ENCODE data around the gene HPCAL4. TPM values are rescaled to one million over a fixed set of nuclear protein-coding genes. Genes with fewer than 3 reads are reported as not detected.

The HPCAL4 gene
- total RNA-seq, 1 experiment from 2014 or later, result 1.3 TPM

DNA sequence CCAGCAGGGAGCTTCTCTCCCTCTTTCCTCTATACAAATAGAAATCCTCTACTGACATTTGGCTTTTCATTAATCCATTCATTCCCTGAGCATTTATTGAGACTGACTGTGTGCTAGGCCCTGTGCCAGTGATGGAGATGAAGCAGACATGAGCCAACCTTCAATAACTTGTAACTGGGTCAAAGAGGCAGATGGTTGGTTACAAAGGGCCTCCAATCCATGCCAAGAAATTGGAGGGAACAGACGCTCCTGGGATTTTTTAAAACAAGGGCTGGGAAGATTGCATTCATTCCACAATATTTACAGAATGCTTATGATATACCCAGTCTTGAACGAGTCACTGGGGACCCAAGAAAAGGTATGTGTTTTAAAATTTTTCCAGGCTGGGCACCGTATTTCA, 6.2 kb downstream of the HPCAL4 start:
- in situ Hi-C loops (cut with HindIII; ENCODE audit: low pct_unique_long_range_greater_than_20kb, low sequenced_read_pairs), result no loop called here

DNA sequence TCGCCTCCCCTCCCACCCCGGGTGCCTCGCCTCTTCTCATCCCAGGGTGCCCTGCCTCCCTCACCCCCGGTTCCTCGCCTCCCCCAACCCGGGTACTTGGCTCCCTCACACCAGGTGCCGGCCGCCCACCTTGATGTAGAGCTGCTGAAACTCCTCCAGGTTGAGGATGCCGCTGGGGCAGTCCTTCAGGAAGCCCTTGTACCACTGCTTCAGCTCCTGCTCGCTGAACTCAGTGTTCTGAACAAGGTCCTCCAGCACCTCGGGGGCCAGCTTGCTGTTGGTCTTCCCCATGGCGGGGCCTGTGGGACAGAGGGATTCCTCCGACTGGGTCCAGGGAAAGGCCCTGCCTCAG, 6.9 kb downstream of the HPCAL4 start:
- in situ Hi-C loops (cut with HindIII; ENCODE audit: low pct_unique_long_range_greater_than_20kb, low sequenced_read_pairs), result no loop called here

More for the DNA sequence above, 6.2 kb downstream of the HPCAL4 start:
- no peak for DNase-seq (ENCODE audit: low read depth, low spot score)

DNA sequence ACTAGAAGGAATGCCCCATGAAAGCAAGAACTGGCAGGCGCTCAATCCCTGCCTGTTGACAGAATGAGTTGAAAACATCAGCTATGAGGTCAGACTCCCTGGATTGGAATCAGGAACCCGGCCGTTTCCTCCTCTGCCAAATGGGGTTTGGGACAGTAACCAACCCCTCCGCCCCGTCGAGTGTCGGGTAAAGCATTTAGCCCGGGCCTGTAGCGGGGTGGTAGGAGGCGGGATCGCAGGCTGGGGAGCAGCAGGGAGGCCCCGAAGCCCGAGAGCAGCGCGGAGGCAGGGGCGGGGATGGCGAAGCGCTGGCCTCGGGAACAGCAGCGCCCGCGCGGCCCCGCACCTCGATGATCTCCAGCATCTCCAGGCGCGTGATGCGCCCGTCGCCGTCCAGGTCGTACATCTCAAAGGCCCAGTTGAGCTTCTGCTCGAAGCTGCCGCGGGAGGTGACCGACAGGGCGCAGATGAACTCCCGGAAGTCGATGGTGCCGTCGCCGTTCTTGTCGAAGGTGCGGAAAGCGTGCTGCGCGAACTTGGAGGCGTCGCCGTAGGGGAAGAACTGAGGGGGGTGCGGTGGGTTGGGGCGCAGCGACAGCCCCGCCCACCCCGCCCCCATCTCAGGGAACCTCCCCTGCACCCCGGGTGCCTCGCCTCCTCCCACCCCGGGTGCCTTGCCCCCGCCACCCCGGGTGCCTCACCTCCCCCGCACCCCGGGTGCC, 7.5 kb downstream of the HPCAL4 start:
- DNase-seq (ENCODE audit: low read depth, low spot score), result no peak
- in situ Hi-C loops (cut with HindIII; ENCODE audit: low pct_unique_long_range_greater_than_20kb, low sequenced_read_pairs), result no loop called here

More for the DNA sequence above, 6.9 kb downstream of the HPCAL4 start:
- no peak for DNase-seq (ENCODE audit: low read depth, low spot score)

DNA sequence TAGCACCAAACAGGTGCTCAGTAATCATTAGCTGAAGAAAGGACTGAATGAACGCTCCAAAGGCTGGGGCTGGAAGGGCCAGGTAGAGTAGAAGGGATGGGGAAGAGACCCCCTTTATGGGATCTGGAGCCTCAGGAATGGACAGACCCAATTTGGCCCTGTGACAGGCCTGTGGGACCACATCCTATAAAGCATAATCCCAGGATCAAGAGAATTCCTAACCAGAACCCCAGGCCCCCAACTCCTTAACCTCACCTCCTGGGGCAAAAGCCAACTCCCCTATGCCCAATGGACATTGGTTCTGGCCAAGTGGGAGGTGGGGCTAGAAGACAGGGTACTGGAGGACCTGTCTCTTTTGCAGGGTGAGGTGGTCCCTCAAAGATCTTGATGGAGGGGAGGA, 9.2 kb downstream of the HPCAL4 start:
- no peak for DNase-seq (ENCODE audit: low read depth, low spot score)
- in situ Hi-C loops (cut with HindIII; ENCODE audit: low pct_unique_long_range_greater_than_20kb, low sequenced_read_pairs), result no loop called here

DNA sequence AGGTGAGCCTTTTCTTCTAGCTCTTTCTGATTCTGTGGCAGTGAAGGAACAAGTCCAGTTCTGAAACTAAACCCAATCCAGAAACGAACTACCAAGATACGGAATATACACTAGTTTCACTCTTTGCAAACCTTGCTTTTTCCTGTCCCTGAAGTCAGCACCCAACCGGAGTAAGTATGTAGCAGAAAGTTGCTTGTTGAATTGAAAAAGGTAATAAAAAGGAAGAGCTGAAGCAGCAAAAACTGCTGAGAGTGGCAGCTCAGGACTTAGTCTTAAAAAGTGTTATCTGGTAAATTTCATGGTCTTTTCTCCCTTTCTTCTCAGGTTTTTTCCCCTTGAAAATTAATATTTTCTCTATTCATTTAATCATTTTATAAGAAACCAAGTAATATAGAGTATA, 9.9 kb downstream of the HPCAL4 start:
- in situ Hi-C loops (cut with HindIII; ENCODE audit: low pct_unique_long_range_greater_than_20kb, low sequenced_read_pairs), result no loop called here

DNA sequence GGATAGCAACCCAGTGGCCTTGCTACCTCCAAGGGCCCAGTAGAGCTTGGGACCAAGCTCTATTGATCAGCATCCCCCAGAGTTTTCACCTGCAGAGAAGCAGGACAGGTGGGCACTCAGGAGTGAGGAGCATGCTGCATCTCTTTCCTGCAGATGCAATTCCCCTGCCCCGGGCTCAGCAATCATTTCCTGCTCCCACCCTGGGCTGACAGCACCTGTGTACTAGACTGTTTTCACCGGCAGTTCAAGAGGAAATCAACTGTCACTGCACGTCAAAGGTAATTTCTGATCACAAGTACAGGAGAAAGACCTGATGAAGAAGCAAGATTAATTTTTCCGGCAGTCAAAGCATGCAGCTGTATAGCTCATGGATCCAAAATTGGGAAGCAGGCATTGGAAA, 10.5 kb downstream of the HPCAL4 start:
- in situ Hi-C loops (cut with HindIII; ENCODE audit: low pct_unique_long_range_greater_than_20kb, low sequenced_read_pairs), result no loop called here
- no peak for DNase-seq (ENCODE audit: low read depth, low spot score)

More for the DNA sequence above, 9.9 kb downstream of the HPCAL4 start:
- DNase-seq (ENCODE audit: low read depth, low spot score), result no peak

DNA sequence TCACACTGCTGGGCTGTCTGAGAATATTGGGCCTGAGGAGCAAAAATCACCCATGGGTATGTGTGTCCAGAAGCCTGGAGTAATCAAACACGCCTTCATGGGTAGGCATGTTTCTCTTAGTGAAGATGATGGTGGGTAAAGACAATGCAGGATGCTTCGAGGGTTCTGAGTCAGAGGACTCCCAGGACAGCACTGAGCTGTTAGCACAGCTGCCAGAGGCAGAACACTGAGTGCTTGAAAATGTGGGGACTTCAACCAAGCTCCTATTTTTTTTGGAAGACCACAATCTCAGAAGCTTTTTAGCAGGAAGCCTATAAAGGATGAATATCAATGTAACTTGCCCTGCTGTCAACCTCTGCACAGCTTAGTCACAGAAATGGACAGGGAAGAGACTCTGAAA, 11.4 kb downstream of the HPCAL4 start:
- DNase-seq (ENCODE audit: low read depth, low spot score), result no peak
- in situ Hi-C loops (cut with HindIII; ENCODE audit: low pct_unique_long_range_greater_than_20kb, low sequenced_read_pairs), result no loop called here

DNA sequence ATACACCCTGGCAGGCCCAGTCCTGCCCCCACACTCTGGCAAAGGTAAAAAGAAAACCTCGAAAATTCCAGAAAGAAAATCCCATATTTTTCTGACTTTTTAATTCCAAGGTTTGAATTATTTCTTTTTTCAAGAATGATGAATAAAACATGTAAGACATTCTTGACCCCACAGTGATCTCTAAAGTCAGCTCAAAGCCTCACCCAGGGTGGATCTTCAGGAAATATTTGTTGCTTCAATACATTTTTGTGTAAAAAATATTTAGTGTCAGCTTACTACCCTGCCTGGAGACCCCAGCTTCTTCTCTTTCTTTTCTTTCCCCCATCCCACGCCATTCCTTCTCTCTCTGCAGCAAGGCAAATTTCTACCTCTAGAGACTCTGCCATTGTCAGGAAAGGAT, 12.3 kb downstream of the HPCAL4 start:
- in situ Hi-C loops (cut with HindIII; ENCODE audit: low pct_unique_long_range_greater_than_20kb, low sequenced_read_pairs), result no loop called here
- DNase-seq (ENCODE audit: low read depth, low spot score), result no peak

DNA sequence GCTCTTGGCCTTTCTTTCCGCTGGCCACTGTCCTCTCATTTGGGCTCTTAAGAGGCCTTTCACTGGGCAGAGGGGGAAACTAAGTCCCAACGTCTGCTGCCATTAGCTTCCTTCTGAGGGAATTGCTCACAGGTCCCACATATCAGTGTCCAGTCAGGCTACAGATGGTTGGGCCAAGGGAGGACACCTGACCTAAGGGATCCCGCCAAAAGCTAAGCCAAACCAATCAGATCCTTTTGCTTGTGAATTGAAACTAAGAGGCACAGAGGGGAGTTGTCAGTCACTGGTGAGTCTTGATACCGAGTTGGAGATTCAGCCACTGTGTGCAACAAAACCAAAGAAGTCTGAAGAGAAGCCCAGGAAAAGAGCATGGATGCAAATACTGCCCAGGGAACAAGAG, 13.6 kb downstream of the HPCAL4 start:
- in situ Hi-C loops (cut with HindIII; ENCODE audit: low pct_unique_long_range_greater_than_20kb, low sequenced_read_pairs), result no loop called here
- no peak for DNase-seq (ENCODE audit: low read depth, low spot score)

DNA sequence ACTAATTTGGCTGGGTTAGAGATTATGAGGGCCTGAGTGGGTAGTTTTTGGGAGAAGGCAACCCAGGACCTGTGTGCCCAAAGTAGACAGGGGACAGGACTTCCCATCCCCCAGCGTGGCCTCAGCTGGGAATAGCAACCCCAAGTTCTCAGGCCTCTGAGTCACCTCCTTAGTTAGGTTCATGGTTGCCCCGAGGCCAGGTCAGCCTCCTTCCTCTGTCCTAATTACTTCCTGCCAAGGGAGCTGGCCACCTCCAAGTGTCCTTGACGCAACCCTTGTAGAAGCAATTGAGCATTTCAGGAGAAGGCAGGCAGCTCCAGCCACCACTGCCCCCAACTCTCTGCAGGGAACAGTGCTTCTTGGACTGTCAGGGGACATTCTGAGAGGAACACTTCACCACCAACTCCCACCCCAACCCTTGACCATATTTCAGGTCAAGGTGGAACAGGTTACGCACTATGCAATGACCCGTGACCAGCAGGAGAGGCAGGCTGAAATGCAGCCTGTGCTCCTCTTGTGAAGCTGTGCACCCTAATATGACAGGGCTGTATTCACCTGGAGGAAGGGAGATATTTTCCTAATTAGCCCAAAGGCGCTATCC, 14.2 kb downstream of the HPCAL4 start:
- in situ Hi-C loops (cut with HindIII; ENCODE audit: low pct_unique_long_range_greater_than_20kb, low sequenced_read_pairs), result no loop called here
- DNase-seq (ENCODE audit: low read depth, low spot score), result no peak

DNA sequence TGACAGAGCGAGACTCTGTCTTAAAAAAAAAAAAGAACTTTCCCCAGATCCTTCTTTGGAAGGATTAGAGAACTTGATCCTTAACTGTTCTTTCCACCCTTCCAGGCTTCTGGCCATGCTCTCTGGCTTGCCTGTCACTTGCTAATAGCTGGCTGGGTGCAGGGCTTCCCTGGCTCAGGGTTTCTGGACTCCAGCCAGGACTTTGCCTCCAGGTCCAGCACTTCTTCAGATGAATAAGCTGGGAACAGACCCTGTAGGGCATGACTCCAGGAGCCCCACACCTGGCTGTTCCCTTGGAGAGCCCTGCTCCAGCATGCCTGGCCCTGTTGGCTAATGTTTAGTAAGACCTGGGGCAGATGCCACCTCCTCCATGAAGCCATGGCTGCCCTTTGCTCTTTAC, 16.0 kb downstream of the HPCAL4 start:
- DNase-seq (ENCODE audit: low read depth, low spot score), result no peak
- in situ Hi-C loops (cut with HindIII; ENCODE audit: low pct_unique_long_range_greater_than_20kb, low sequenced_read_pairs), result no loop called here

DNA sequence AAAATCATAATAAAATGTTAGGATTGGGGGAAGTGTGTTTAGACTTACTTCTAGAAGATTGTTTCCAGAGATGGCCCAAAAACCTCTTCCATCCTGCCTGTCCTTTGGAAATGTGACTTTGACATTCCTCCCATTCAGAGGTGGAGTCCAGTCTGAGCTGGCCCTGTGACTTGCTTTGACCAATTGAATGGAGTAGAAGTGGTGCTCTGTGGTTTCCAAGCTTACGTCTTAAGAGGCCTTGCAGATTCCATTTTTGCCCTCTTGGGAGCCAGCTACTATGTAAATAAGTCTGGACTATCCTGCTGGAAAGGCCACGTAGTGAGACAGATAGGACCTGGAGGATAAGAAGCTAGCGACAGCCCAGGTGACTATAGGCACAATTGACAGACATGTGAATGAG, 18.0 kb downstream of the HPCAL4 start:
- in situ Hi-C loops (cut with HindIII; ENCODE audit: low pct_unique_long_range_greater_than_20kb, low sequenced_read_pairs), result no loop called here
- DNase-seq (ENCODE audit: low read depth, low spot score), result peak; percentile 16

DNA sequence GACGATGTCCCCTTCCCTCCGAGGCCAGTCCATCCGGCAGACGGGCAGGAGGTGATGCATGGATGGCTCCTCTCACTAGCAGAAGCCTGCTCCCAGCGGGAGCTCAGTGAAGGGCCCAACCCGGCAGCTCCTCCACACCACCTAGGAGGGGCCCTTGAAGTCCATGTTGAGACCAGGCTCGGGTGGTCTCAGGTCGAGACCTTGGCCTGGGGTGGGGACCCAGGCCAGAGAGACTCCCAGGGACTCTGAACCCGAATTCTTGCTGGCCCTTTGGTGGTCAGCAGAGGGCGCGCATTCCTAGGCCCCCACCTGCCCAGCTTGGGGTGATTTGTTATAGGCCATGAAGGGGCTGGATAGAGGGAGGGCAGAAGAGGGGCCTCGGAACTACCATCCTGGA, 18.7 kb downstream of the HPCAL4 start:
- DNase-seq (ENCODE audit: low read depth, low spot score), result no peak
- in situ Hi-C loops (cut with HindIII; ENCODE audit: low pct_unique_long_range_greater_than_20kb, low sequenced_read_pairs), result no loop called here

DNA sequence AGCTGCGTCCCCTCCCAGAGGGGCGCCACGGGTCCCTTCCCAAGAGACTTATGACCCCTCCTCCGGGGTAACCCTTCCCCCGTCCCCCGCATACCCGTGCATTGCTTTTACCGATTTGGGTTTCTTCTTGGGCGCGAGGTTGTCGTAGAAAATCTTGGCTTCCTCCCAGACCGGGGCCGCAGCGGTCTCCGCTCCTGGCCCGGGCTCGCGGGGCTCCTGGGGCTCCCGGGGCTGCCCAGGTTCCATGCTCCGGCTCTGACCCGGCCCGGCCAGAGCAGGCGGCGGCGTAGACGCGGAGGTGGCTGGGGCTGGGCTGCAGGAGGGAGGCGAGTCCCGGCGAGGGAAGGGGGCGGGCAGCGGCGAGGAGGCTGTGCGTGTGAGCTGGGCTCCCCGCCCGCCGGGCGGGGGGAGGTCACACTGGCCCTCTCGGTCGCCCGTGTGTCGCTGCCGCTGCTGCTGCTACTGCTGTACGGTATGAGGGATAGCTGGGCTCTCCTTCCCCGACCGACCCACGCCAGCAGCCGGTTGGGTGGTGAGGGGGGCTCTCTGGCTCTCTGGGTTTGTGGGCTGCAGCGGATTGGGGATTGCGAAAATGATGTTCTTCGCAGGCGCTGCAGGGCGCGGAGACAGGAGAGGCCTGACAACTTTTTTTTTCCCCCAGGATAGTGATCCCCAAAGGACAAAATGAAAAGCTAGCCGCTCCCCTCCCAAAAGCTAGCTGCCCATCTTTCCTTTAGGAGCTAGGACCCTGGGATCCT, 19.3 kb downstream of the HPCAL4 start, which contains the start of gene NT5C1A:
Gene NT5C1A, minus strand, starts transcription at position 315 of the 758 bp plus-strand sequence. Its CDS starts 69 bp downstream, at position 246.
- DNase-seq (ENCODE audit: low read depth, low spot score), result no peak
- in situ Hi-C loops (cut with HindIII; ENCODE audit: low pct_unique_long_range_greater_than_20kb, low sequenced_read_pairs), result no loop called here

DNA sequence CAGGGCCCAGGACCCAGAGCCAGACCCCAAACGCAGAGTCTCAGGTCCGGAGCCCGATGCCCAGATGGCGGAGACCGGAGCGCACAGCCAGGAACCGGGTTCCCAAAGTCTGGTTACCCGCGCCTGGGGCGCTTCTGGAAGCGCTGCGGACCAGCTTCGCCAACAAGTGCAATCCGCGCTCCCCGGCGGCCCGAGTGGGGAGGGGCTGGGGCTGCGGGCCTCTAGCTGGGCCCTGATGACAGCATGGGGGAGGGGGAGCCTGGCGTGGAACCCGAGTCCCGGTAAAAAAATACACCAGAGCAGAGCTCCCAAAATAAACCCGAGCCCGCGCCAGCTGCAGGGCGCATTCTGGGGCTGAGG, 19.8 kb downstream of the HPCAL4 start:
- in situ Hi-C loops (cut with HindIII; ENCODE audit: low pct_unique_long_range_greater_than_20kb, low sequenced_read_pairs), result no loop called here
- DNase-seq (ENCODE audit: low read depth, low spot score), result no peak

DNA sequence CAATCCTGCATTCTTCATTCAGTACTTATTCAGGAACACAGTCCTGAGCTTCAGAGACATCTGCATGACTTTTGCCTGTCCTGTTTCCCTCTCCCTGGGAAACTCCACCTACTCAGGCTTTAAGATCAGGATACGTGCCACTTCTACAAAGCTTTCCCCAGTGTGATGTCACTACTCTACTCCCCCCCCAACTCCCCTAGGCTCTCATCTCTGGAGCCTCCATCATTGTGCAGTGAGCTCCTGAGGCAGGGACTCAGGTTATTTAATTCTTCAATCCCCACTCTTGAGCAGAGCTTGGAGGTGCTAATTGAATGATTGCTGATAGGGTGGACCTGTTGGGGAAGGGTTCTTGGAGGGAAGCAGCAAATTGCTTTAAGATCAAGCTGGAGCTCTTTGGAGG, 20.5 kb downstream of the HPCAL4 start:
- in situ Hi-C loops (cut with HindIII; ENCODE audit: low pct_unique_long_range_greater_than_20kb, low sequenced_read_pairs), result no loop called here
- DNase-seq (ENCODE audit: low read depth, low spot score), result no peak

DNA sequence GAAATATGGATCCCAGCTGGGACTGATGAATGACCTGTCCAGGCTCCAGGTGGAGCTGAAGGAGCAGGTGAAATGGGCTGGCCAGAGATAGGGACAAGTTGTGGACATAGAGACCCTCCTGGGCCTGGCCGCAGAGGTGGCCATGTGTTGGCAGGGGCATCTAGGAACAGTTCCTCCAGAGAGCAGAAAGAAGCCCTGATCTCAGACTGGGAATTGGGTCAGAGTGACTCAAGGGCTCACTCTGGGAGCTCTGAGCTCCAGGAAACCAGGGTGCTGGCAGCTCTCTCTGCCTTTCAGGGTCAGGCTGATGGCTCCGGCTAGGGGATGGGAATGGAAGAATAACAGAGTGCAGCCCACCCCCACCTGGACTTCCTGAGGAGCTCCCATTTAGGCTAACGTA, 22.3 kb downstream of the HPCAL4 start:
- DNase-seq (ENCODE audit: low read depth, low spot score), result no peak
- in situ Hi-C loops (cut with HindIII; ENCODE audit: low pct_unique_long_range_greater_than_20kb, low sequenced_read_pairs), result no loop called here

DNA sequence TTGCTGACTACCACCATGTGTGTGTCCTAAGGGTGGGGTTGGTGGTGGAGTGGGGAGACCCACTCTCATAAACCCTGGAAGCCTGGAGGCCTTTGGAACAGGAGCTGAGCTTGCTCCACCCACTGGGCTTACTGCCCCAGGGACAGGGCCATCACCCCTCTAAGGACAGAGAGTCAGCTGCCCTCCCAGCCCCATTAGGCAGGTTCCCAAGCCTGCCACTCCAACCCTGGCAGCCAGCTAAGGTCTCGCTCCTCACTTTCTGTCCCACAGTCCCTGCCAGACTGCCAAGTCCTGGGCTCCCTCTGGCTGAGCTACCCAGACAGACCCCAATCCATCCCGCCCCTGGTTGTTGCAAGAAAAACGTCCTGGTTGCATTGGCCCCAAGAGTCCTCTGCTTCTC, 23.1 kb downstream of the HPCAL4 start:
- in situ Hi-C loops (cut with HindIII; ENCODE audit: low pct_unique_long_range_greater_than_20kb, low sequenced_read_pairs), result no loop called here
- no peak for DNase-seq (ENCODE audit: low read depth, low spot score)

DNA sequence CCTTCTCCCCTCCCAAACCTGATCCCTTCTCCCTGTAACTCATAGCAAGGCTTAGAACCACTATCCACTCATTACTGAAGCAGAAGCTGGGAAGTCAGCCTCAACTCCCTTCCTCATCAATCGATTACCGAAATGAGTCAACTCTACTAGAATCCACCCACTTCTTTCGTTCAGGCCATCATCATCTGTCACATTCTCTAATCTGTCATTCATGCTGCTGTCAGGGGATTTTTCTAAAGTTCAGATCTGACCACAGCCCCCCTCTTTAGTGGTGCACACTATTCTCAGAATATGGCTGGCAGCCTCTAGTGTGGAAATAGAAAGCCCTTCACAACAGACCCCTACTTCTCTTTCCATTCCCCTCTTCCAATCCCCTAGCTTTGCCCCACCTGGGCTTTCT, 24.5 kb downstream of the HPCAL4 start:
- no peak for DNase-seq (ENCODE audit: low read depth, low spot score)
- in situ Hi-C loops (cut with HindIII; ENCODE audit: low pct_unique_long_range_greater_than_20kb, low sequenced_read_pairs), result no loop called here

Measured in SK-MEL-5 (cell line).